ENCODE measurements around the gene NTM. TPM values are rescaled to one million over a fixed set of nuclear protein-coding genes. Genes with fewer than 3 reads are reported as not detected.

Gene NTM
- total RNA-seq, 1 experiment from 2014 or later: 8.6 TPM

DNA sequence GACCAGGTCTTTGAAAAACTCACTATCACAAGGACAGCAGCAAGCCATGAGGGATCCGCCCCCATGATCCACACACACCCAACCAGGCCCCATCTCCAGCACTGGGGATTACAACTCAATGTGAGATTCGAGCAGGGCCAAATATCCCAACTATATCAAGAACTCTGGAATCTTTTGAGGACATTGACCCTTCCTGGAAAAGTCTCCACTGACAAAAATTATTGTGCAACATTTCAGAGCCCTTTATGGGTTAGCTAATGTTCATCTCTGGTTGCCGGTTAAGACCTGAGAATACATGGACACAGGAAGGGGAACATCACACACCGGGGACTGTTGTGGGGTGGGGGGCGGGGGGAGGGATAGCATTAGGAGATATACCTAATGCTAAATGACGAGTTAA, 479.1 kb downstream of the NTM start:
- H3K4me3 ChIP-seq (ENCODE audit: low read depth, low read length, poor library complexity, severe bottlenecking): no peak overlapping the region
- BruUV-seq (replicated peaks): no TSS peak
- ChIA-PET CTCF (no interaction called here), POLR2A (ENCODE audit: low non-redundant PET) (no interaction called here)
- TF ChIP-seq, protein P1, sequence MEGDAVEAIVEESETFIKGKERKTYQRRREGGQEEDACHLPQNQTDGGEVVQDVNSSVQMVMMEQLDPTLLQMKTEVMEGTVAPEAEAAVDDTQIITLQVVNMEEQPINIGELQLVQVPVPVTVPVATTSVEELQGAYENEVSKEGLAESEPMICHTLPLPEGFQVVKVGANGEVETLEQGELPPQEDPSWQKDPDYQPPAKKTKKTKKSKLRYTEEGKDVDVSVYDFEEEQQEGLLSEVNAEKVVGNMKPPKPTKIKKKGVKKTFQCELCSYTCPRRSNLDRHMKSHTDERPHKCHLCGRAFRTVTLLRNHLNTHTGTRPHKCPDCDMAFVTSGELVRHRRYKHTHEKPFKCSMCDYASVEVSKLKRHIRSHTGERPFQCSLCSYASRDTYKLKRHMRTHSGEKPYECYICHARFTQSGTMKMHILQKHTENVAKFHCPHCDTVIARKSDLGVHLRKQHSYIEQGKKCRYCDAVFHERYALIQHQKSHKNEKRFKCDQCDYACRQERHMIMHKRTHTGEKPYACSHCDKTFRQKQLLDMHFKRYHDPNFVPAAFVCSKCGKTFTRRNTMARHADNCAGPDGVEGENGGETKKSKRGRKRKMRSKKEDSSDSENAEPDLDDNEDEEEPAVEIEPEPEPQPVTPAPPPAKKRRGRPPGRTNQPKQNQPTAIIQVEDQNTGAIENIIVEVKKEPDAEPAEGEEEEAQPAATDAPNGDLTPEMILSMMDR (conservative IDR thresholded peaks at IDR 0.05; ENCODE audit: low read depth, low read length): no peak
- no peak for TF ChIP-seq EZH2 (IDR thresholded peaks at IDR 0.05; ENCODE audit: borderline replicate concordance, low read depth, low read length, poor library complexity, severe bottlenecking)
- DNase-seq (ENCODE audit: low spot score): no peak
- no peak overlapping the region for H3K27ac ChIP-seq (ENCODE audit: low read depth, low read length, poor library complexity, severe bottlenecking)
- intact Hi-C loops (cut with micrococcal nuclease; ENCODE audit: unreplicated experiment): no loop called here
- peaks cover 70% of the 10 kb centered on the region for H3K27me3 ChIP-seq (replicated peaks; ENCODE audit: insufficient read depth, low read depth, low read length, poor library complexity)
- H3K9me3 ChIP-seq (ENCODE audit: low read depth, low read length, poor library complexity, severe bottlenecking): no peaks in the 10 kb centered on the region
- no peaks in the 10 kb centered on the region for H3K36me3 ChIP-seq (ENCODE audit: insufficient read depth, low read length, poor library complexity, severe bottlenecking)
- no peaks in the 10 kb centered on the region for H3K4me1 ChIP-seq (ENCODE audit: insufficient read depth, low read length, poor library complexity, severe bottlenecking)

GRCh38 chr11:131850507-131850906, 480.1 kb downstream of the NTM start:
- H3K4me3 ChIP-seq (ENCODE audit: low read depth, low read length, poor library complexity, severe bottlenecking): no peak overlapping the region
- ChIA-PET POLR2A (ENCODE audit: low non-redundant PET) (no interaction called here), CTCF (no interaction called here)
- no peaks in the 10 kb centered on the region for H3K9me3 ChIP-seq (ENCODE audit: low read depth, low read length, poor library complexity, severe bottlenecking)
- no peaks in the 10 kb centered on the region for H3K4me1 ChIP-seq (ENCODE audit: insufficient read depth, low read length, poor library complexity, severe bottlenecking)
- H3K27me3 ChIP-seq (replicated peaks; ENCODE audit: insufficient read depth, low read depth, low read length, poor library complexity): peaks cover 70% of the 10 kb centered on the region
- no TSS peak for BruUV-seq (replicated peaks)
- DNase-seq (ENCODE audit: low spot score): no peak
- intact Hi-C loops (cut with micrococcal nuclease; ENCODE audit: unreplicated experiment): no loop called here
- TF ChIP-seq, protein P1 (conservative IDR thresholded peaks at IDR 0.05; ENCODE audit: low read depth, low read length): no peak
- H3K36me3 ChIP-seq (ENCODE audit: insufficient read depth, low read length, poor library complexity, severe bottlenecking): no peaks in the 10 kb centered on the region
- H3K27ac ChIP-seq (ENCODE audit: low read depth, low read length, poor library complexity, severe bottlenecking): no peak overlapping the region

- POLR2A ChIA-PET (ENCODE audit: low non-redundant PET): no interaction called here
These were observed 481.7 kb downstream of the NTM start for GRCh38 chr11:131851964-131852755.

More at GRCh38 chr11:131851964-131852755, 481.7 kb downstream of the NTM start:
- no peak for DNase-seq (ENCODE audit: low spot score)
- intact Hi-C loops (cut with micrococcal nuclease; ENCODE audit: unreplicated experiment): no loop called here
- H3K36me3 ChIP-seq (ENCODE audit: insufficient read depth, low read length, poor library complexity, severe bottlenecking): no peaks in the 10 kb centered on the region
- H3K4me3 ChIP-seq (ENCODE audit: low read depth, low read length, poor library complexity, severe bottlenecking): no peak overlapping the region
- H3K4me1 ChIP-seq (ENCODE audit: insufficient read depth, low read length, poor library complexity, severe bottlenecking): no peaks in the 10 kb centered on the region
- no peaks in the 10 kb centered on the region for H3K9me3 ChIP-seq (ENCODE audit: low read depth, low read length, poor library complexity, severe bottlenecking)
- H3K27ac ChIP-seq (ENCODE audit: low read depth, low read length, poor library complexity, severe bottlenecking): no peak overlapping the region
- CTCF ChIA-PET: no interaction called here
- no TSS peak for BruUV-seq (replicated peaks)
- TF ChIP-seq, protein P1 (conservative IDR thresholded peaks at IDR 0.05; ENCODE audit: low read depth, low read length): no peak
- no peak for TF ChIP-seq EZH2 (IDR thresholded peaks at IDR 0.05; ENCODE audit: borderline replicate concordance, low read depth, low read length, poor library complexity, severe bottlenecking)
- peaks cover 70% of the 10 kb centered on the region for H3K27me3 ChIP-seq (replicated peaks; ENCODE audit: insufficient read depth, low read depth, low read length, poor library complexity)
